HepG2 (cell line): ENCODE results near the gene ZFP36L2. TPM values are rescaled to one million over a fixed set of nuclear protein-coding genes. Genes with fewer than 3 reads are reported as not detected.

Experiments used
- ATAC-seq: fragments of 200-7000 bp; cut with Tn5 transposase; 3 replicates; pipeline ENCODE4 v1.9.1; 2020; ENCODE audit warnings: mild to moderate bottlenecking, moderate library complexity
- Bru-seq: library from RNA; stranded (reverse); fragments of 400-500 nt; gene quantifications from one replicate; lab custom pipeline; 2021; lab: Mats Ljungman, UMichigan
- BruChase-seq, 2 experiments: library from RNA; stranded (reverse); fragments of 400-500 nt; gene quantifications; one replicate each; lab custom pipeline; 2021; lab: Mats Ljungman, UMichigan
- BruUV-seq: library from RNA; stranded (reverse); fragments of 400-500 nt; replicated peaks from 2 replicates; lab custom pipeline; 2021; lab: Mats Ljungman, UMichigan
- CTCF ChIA-PET: fragments of 300-600 bp; formaldehyde crosslinking; extraction: SDS; loops from one replicate; lab custom pipeline; 2021; ENCODE audit warnings: low total read pairs, inconsistent platforms, low intra/inter-chr PET ratio; lab: Yijun Ruan, JAX
- POLR2A ChIA-PET: fragments of 350-600 bp; sonication (Branson Sonifier 250); formaldehyde crosslinking; loops from one replicate; lab custom pipeline; 2020; ENCODE audit warnings: antibody characterized with exemption, inconsistent platforms; lab: Yijun Ruan, JAX
- DNase-seq: peaks from one replicate; pipeline ENCODE4 v3.0.0-alpha.2; 2015; ENCODE audit warnings: low spot score
- FAIRE-seq: peaks from 3 replicates; lab custom pipeline; 2011; peaks lifted over from hg19 to GRCh38; lab: Jason Lieb, UNC
- H2AFZ ChIP-seq: one replicate; pipeline ENCODE4 v1.6.1; 2011; ENCODE audit warnings: low read length, inconsistent platforms
- H3K27ac ChIP-seq: fragments of 300-600 bp; 3 replicates; pipeline ENCODE4 v1.8.0; 2011; ENCODE audit warnings: mixed run types, mild to moderate bottlenecking, mixed read lengths, low read length, inconsistent platforms; ENCODE audit not compliant: insufficient read depth; ENCODE audit errors: extremely low read length
- H3K27me3 ChIP-seq, 2 experiments: fragments of 200-600 bp in 1 of 2; 2 replicates in 1 of 2; 3 replicates in 1 of 2; pipeline versions ENCODE4 v1.6.0 to v1.8.0; 2011; ENCODE audit warnings: low read length in 2 of 2, mild to moderate bottlenecking in 2 of 2, moderate library complexity in 2 of 2, inconsistent platforms in 1 of 2; ENCODE audit not compliant: insufficient read depth in 2 of 2, control insufficient read depth in 1 of 2
- H3K36me3 ChIP-seq, 2 experiments: fragments of 200-600 bp in 1 of 2; replicated peaks in 1 of 2; 2 replicates in 1 of 2; 3 replicates in 1 of 2; pipeline versions ENCODE4 v1.5.1 to v1.8.0; 2011; ENCODE audit warnings: low read length in 2 of 2, inconsistent platforms in 1 of 2; ENCODE audit not compliant: insufficient read depth in 2 of 2, control insufficient read depth in 1 of 2
- H3K4me1 ChIP-seq: 2 replicates; pipeline ENCODE4 v1.5.1; 2012; ENCODE audit warnings: low read length, inconsistent platforms; ENCODE audit not compliant: insufficient read depth
- H3K4me2 ChIP-seq: 2 replicates; pipeline ENCODE4 v1.6.0; 2011; ENCODE audit warnings: low read depth, low read length, inconsistent platforms
- H3K4me3 ChIP-seq, 3 experiments: fragments of 200-600 bp in 1 of 3; sonication (generic), shearing (Covaris generic) in 1 of 3; replicated peaks in 1 of 3; 2 replicates each; pipeline ENCODE4 v1.5.1; 2011 to 2016; ENCODE audit warnings: low read length in 3 of 3, inconsistent platforms in 2 of 3, low read depth in 2 of 3, mild to moderate bottlenecking in 2 of 3, control low read depth in 1 of 3, mixed read lengths in 1 of 3; ENCODE audit not compliant: insufficient read depth in 1 of 3
- H3K79me2 ChIP-seq: one replicate; pipeline ENCODE4 v1.6.1; 2011; ENCODE audit warnings: low read length, inconsistent platforms; ENCODE audit not compliant: insufficient read depth
- H3K9ac ChIP-seq: 2 replicates; pipeline ENCODE4 v1.6.0; 2011; ENCODE audit warnings: mild to moderate bottlenecking, low read depth, low read length, inconsistent platforms; ENCODE audit not compliant: insufficient read depth
- H3K9me3 ChIP-seq: 2 replicates; pipeline ENCODE4 v1.5.1; 2012; ENCODE audit warnings: mild to moderate bottlenecking, low read length
- H4K20me1 ChIP-seq: 2 replicates; pipeline ENCODE4 v1.6.0; 2011; ENCODE audit warnings: inconsistent platforms, mild to moderate bottlenecking, low read length, moderate library complexity; ENCODE audit not compliant: insufficient read depth
- CEBPZ ChIP-seq: IDR thresholded peaks from 2 replicates; pipeline ENCODE4 v1.6.1; 2012; ENCODE audit warnings: low read length, improper control_type of control experiment
- HCFC1 ChIP-seq: fragments of 150-350 bp; IDR thresholded peaks from 2 replicates; pipeline ENCODE4 v1.6.1; 2014; ENCODE audit warnings: low read depth, low read length
- MAZ ChIP-seq, 2 experiments: sonication (generic) in 1 of 2; formaldehyde crosslinking in 1 of 2; IDR thresholded peaks; 2 replicates each; pipeline versions ENCODE4 v1.5.0 to v1.6.1; 2012 to 2020; ENCODE audit warnings: low read depth in 2 of 2, mild to moderate bottlenecking in 2 of 2, borderline replicate concordance in 1 of 2, improper control_type of control experiment in 1 of 2, low read length in 1 of 2, missing genetic modification reagents in 1 of 2, moderate library complexity in 1 of 2
- RFX3 ChIP-seq: IDR thresholded peaks from 2 replicates; pipeline ENCODE4 v1.6.1; 2016; ENCODE audit warnings: missing biosample characterization, missing genetic modification reagents
- SAFB2 ChIP-seq: sonication (generic); formaldehyde crosslinking; IDR thresholded peaks from 2 replicates; pipeline ENCODE4 v1.5.1; 2020; ENCODE audit warnings: missing genetic modification reagents, low read depth, mild to moderate bottlenecking, borderline replicate concordance
- TBL1XR1 ChIP-seq: fragments of 150-350 bp; IDR thresholded peaks from 2 replicates; pipeline ENCODE4 v1.6.1; 2014; ENCODE audit warnings: borderline replicate concordance, low read length; ENCODE audit not compliant: partially characterized antibody
- TOPORS ChIP-seq: sonication (generic); formaldehyde crosslinking; IDR thresholded peaks from 2 replicates; pipeline ENCODE4 v1.8.0; 2023; ENCODE audit warnings: mild to moderate bottlenecking, missing genetic modification reagents
- ZNF44 ChIP-seq: sonication (generic); formaldehyde crosslinking; IDR thresholded peaks from 2 replicates; pipeline ENCODE4 v1.5.1; 2020; ENCODE audit warnings: mild to moderate bottlenecking, missing genetic modification reagents
- WGBS: methylation state at CpG from one replicate; pipeline ENCODE4 v1.1.6; 2017; ENCODE audit warnings: low lambda C conversion rate; 5-methylcytosine and 5-hydroxymethylcytosine counted together
- in situ Hi-C: cut with HindIII; loops from 2 replicates; pipeline ENCODE4 v1.10.0; 2017; ENCODE audit warnings: low pct_unique_long_range_greater_than_20kb; ENCODE audit not compliant: extremely low pct_ligation_motif_present
- intact Hi-C: fragments of 100-400 bp; cut with micrococcal nuclease; formaldehyde crosslinking; loops from one replicate; pipeline ENCODE4 v1.10.0; 2022; ENCODE audit not compliant: unreplicated experiment
- long read RNA-seq, 2 experiments: library from RNA in 1 of 2; library from polyadenylated mRNA in 1 of 2; stranded (forward) in 1 of 2; unstranded in 1 of 2; transcript quantifications; one replicate each; pipeline ENCODE4 v2.0.0, GENCODE V29; 2019 to 2022
- polyA minus RNA-seq, 3 experiments: library from RNA; depleted of rRNA, polyadenylated mRNA; stranded (reverse); fragments of >200 nt; gene quantifications; 2 replicates each; pipeline ENCODE4 v1.2.3, GENCODE V29; 2011; ENCODE audit warnings: low replicate concordance in 1 of 3
- polyA plus RNA-seq, 8 experiments: library from polyadenylated mRNA; depleted of rRNA in 3 of 8; stranded (reverse) in 7 of 8; unstranded in 1 of 8; fragments of >200 nt; fragmentation: Illumina TruSeq in 4 of 8; extraction: Trizol in 4 of 8; gene quantifications; 2 replicates each; pipeline versions ENCODE4 v1.2.1 to v1.2.3, GENCODE V29; 2011 to 2016; ENCODE audit warnings: low read depth in 4 of 8, missing spikeins in 1 of 8, mixed read lengths in 1 of 8; ENCODE audit not compliant: insufficient read depth in 1 of 8
- total RNA-seq, 5 experiments: library from RNA; depleted of rRNA; stranded (reverse); fragments of >200 nt; fragmentation: Illumina TruSeq; extraction: Trizol; gene quantifications; 2 replicates each; pipeline ENCODE4 v1.2.3, GENCODE V29; 2016; ENCODE audit warnings: low read depth in 1 of 5
- TF ChIP-seq, protein P1 (sequence below): sonication (generic); formaldehyde crosslinking; conservative IDR thresholded peaks from 2 replicates; pipeline ENCODE4 v1.8.0; 2022; ENCODE audit warnings: low read depth, missing genetic modification reagents

ZFP36L2 gene
- total RNA-seq (2016; rRNA removed; fragmentation: Illumina TruSeq; extraction: Trizol) (21.8 and 32.5 TPM in 2 replicates), polyA plus RNA-seq (2011; rRNA removed) (11.2 and 12.5 TPM in 2 replicates), polyA minus RNA-seq (2011; rRNA and poly(A)+ RNA removed; ENCODE audit: low replicate concordance) (3.9 and 12.4 TPM in 2 replicates), Bru-seq, nascent RNA (percentile 99 among the genes with signal in this experiment), BruChase-seq, experiment 1, labeled RNA remaining after a 6-hour chase (percentile 99 among the genes with signal in this experiment), BruChase-seq, experiment 2, labeled RNA remaining after a 2-hour chase (percentile 100 among the genes with signal in this experiment)
- total RNA-seq (2016; cell fraction: cytosol; rRNA removed; fragmentation: Illumina TruSeq; extraction: Trizol; ENCODE audit: low read depth), result 10.9 and 11.1 TPM in 2 replicates
- 20.7 and 30.7 TPM in 2 replicates for total RNA-seq (2016; cell fraction: insoluble cytoplasmic fraction; rRNA removed; fragmentation: Illumina TruSeq; extraction: Trizol)
- total RNA-seq (2016; cell fraction: membrane; rRNA removed; fragmentation: Illumina TruSeq; extraction: Trizol), result 45.2 and 45.6 TPM in 2 replicates
- total RNA-seq (2016; cell fraction: nucleus; rRNA removed; fragmentation: Illumina TruSeq; extraction: Trizol), result 28.9 and 31.5 TPM in 2 replicates
- polyA plus RNA-seq (2011; cell fraction: cytosol; rRNA removed), result 6.8 and 9.1 TPM in 2 replicates
- polyA plus RNA-seq (2011; cell fraction: nucleus; rRNA removed), result 13.5 and 16.7 TPM in 2 replicates
- 52.4 and 60.8 TPM in 2 replicates for polyA plus RNA-seq (2012)
- polyA plus RNA-seq (2016; cell fraction: cytosol; fragmentation: Illumina TruSeq; extraction: Trizol; ENCODE audit: low read depth), result 10.6 and 12.4 TPM in 2 replicates
- polyA plus RNA-seq (2016; cell fraction: insoluble cytoplasmic fraction; fragmentation: Illumina TruSeq; extraction: Trizol; ENCODE audit: low read depth), result 78.1 and 90.4 TPM in 2 replicates
- polyA plus RNA-seq (2016; cell fraction: membrane; fragmentation: Illumina TruSeq; extraction: Trizol; ENCODE audit: low read depth), result 44.3 and 47.5 TPM in 2 replicates
- polyA plus RNA-seq (2016; cell fraction: nucleus; fragmentation: Illumina TruSeq; extraction: Trizol; ENCODE audit: insufficient read depth, low read depth), result 95.3 and 99.0 TPM in 2 replicates
- polyA minus RNA-seq (2011; cell fraction: cytosol; rRNA and poly(A)+ RNA removed), result 25.5 and 27.1 TPM in 2 replicates
- polyA minus RNA-seq (2011; cell fraction: nucleus; rRNA and poly(A)+ RNA removed), result 10.1 and 12.1 TPM in 2 replicates
- long read RNA-seq, experiment 1, transcript ZFP36L2-201 (2 exons, 3,696 nt), result major isoform, 20 of 42 reads
- long read RNA-seq, experiment 1, partial matches to known transcripts, result 0 of 42 reads
- long read RNA-seq, experiment 1, other reads (novel, unspliced or antisense), result 22 of 42 reads
- long read RNA-seq, experiment 2, transcript ZFP36L2-201 (2 exons, 3,696 nt), result major isoform, 38 of 388 reads
- long read RNA-seq, experiment 2, partial matches to known transcripts, result 1 of 388 reads
- long read RNA-seq, experiment 2, other reads (novel, unspliced or antisense), result 349 of 388 reads

DNA sequence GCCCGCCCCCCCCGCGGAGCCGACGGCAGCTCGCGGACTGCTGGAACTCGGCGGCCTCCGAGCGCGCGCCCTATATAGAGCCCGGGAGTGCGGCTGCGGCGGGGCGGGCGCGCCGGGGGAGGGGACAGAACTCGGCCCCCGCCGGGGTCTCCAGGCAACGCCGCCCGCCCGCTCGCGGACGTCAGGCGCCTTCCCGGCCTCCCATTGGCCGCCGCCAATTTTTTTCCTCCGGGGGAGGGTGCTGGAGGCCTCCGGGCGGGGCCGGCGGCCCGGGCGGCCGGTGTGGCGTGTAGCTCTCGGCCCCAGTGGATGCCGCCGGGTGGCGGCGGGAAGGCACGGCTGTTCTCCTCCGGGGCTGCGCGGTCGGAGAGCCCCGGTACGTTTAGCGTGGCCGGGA lies at the start of gene ZFP36L2:
TSS of gene ZFP36L2 (minus strand) at position 49 of the 397 bp plus-strand sequence. CDS start 291 bp downstream, outside the sequence.
- Histone ChIP-seq H3K36me3 (peaks cover 3 to 21% of the 10 kb centered on the region in 2 experiments), H4K20me1 (peaks cover 39% of the 10 kb centered on the region), H3K27ac (peak within 1 kb of the TSS; percentile 95), H3K9me3 (no peaks in the 10 kb centered on the region), H2AFZ (no peak within 1 kb of the TSS), H3K79me2 (peaks cover 49% of the 10 kb centered on the region), H3K4me1 (peaks cover 54% of the 10 kb centered on the region), H3K9ac (peak within 1 kb of the TSS; percentile 96), H3K4me3 (peak within 1 kb of the TSS; percentile 80 to 97 (median 89)), H3K27me3 (no peaks in the 10 kb centered on the region), H3K4me2 (peak within 1 kb of the TSS; percentile 99)
- intact Hi-C loops, result loop anchor here (1.0 to 5.0 kb wide), 3 partner anchors 204 to 316 kb away; no protein-coding TSS in a partner anchor
- 1% methylated on average over 42 of the region's 58 CpGs for WGBS
- DNase-seq, result peak; percentile 92
- POLR2A ChIA-PET, result interaction anchor here (0.7 to 13.7 kb wide), 79 partner anchors 8 to 434 kb away, joined by 3 to 324 read pairs (median 6); partner anchors contain the start of gene HAAO
- no peak for FAIRE-seq
- CTCF ChIA-PET, result interaction anchor here (2.3 to 4.9 kb wide), 2 partner anchors 95 to 99 kb away, joined by 7 to 34 read pairs; no protein-coding TSS in a partner anchor
- peak; percentile 63 for ATAC-seq
- no TSS peak for BruUV-seq
- in situ Hi-C loops, result loop anchor here (5.0 to 10.0 kb wide), 6 partner anchors 62 to 399 kb away; no protein-coding TSS in a partner anchor
- TF ChIP-seq ZNF44 (CRISPR knock-in tag) (peak; percentile 37; the same call in 1 of the 2 replicates), TOPORS (CRISPR knock-in tag) (no peak), TBL1XR1 (peak; percentile 47), CEBPZ (no peak), RFX3 (CRISPR knock-in tag) (peak; percentile 74), SAFB2 (CRISPR knock-in tag) (no peak), HCFC1 (no peak), MAZ (IDR thresholded peaks at IDR 0.05; ENCODE audit: borderline replicate concordance, low read depth, low read length) (peak; percentile 88), MAZ (CRISPR knock-in tag; IDR thresholded peaks at IDR 0.05; ENCODE audit: low read depth) (0 out of 2 replicates have a peak, but pooled peaks have one; percentile 3)
- TF ChIP-seq, protein P1, sequence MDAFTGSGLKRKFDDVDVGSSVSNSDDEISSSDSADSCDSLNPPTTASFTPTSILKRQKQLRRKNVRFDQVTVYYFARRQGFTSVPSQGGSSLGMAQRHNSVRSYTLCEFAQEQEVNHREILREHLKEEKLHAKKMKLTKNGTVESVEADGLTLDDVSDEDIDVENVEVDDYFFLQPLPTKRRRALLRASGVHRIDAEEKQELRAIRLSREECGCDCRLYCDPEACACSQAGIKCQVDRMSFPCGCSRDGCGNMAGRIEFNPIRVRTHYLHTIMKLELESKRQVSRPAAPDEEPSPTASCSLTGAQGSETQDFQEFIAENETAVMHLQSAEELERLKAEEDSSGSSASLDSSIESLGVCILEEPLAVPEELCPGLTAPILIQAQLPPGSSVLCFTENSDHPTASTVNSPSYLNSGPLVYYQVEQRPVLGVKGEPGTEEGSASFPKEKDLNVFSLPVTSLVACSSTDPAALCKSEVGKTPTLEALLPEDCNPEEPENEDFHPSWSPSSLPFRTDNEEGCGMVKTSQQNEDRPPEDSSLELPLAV (CRISPR knock-in tag), result no peak
